ENCODE measurements around the gene PHACTR2.
A peak's percentile ranks its signal among the peaks of the same experiment; 100 is the strongest.
"Not testable (repeated sequence)": the region's sequence is repeated elsewhere in the genome, so short reads cannot be mapped to it uniquely, and the experiment has no call there.

The PHACTR2 gene

GRCh38 chr6:143822584-143823024, 144.8 kb downstream of the PHACTR2 start:
- no peak for DNase-seq

- DNase-seq = no peak
Observed at GRCh38 chr6:143823548-143823947, 145.8 kb downstream of the PHACTR2 start.

- no peak for DNase-seq
Observed at GRCh38 chr6:143828572-143828971, 150.8 kb downstream of the PHACTR2 start.

GRCh38 chr6:143836150-143836549, 158.4 kb downstream of the PHACTR2 start:
- DNase-seq = no peak

GRCh38 chr6:143838395-143838794, 160.6 kb downstream of the PHACTR2 start:
- no peak for DNase-seq

- no peak for DNase-seq
Observed at GRCh38 chr6:143839196-143839595, 161.4 kb downstream of the PHACTR2 start.

GRCh38 chr6:143840595-143841265, 163.0 kb downstream of the PHACTR2 start:
- no peak for DNase-seq

- no peak for DNase-seq
Observed at GRCh38 chr6:143842461-143842901, 164.7 kb downstream of the PHACTR2 start.

GRCh38 chr6:143842902-143843676, 165.3 kb downstream of the PHACTR2 start, which contains the start of gene LTV1:
TSS of gene LTV1 (plus strand) at chr6:143843338. CDS start at chr6:143843478, 140 bp downstream.
- peak; percentile 93 to 95 for DNase-seq

- no peak for DNase-seq
Observed at GRCh38 chr6:143843677-143843999, 165.9 kb downstream of the PHACTR2 start.

GRCh38 chr6:143844006-143844405, 166.2 kb downstream of the PHACTR2 start:
- no peak for DNase-seq

GRCh38 chr6:143845033-143845432, 167.3 kb downstream of the PHACTR2 start:
- no peak for DNase-seq

- not testable (repeated sequence) for DNase-seq
Observed at GRCh38 chr6:143851706-143852105, 173.9 kb downstream of the PHACTR2 start.

GRCh38 chr6:143855057-143855456, 177.3 kb downstream of the PHACTR2 start:
- DNase-seq = not testable (repeated sequence)

- not testable (repeated sequence) for DNase-seq
Observed at GRCh38 chr6:143856762-143857161, 179.0 kb downstream of the PHACTR2 start.

- DNase-seq = no peak
Observed at GRCh38 chr6:143857651-143858050, 179.9 kb downstream of the PHACTR2 start.

GRCh38 chr6:143859891-143860660, 182.3 kb downstream of the PHACTR2 start:
- DNase-seq = no peak

- DNase-seq = no peak
Observed at GRCh38 chr6:143863771-143864170, 186.0 kb downstream of the PHACTR2 start.

- DNase-seq = no peak
Observed at GRCh38 chr6:143864234-143864633, 186.5 kb downstream of the PHACTR2 start, which contains the start of gene ZC2HC1B. TSS of gene ZC2HC1B (plus strand) at chr6:143864474. CDS start at chr6:143864540, 66 bp downstream.

GRCh38 chr6:143867236-143867635, 189.5 kb downstream of the PHACTR2 start:
- DNase-seq = no peak

GRCh38 chr6:143868808-143869207, 191.0 kb downstream of the PHACTR2 start:
- DNase-seq = not testable (repeated sequence)

GRCh38 chr6:143871202-143871730, 193.5 kb downstream of the PHACTR2 start:
- DNase-seq = not testable (repeated sequence)

GRCh38 chr6:143872201-143872600, 194.4 kb downstream of the PHACTR2 start:
- DNase-seq = no peak

Measured in activated T-cell treated with anti-CD3 and anti-CD28 coated beads, Interleukin-2, amount 50 U/mL, for 48 hours (primary cell).